NT2/D1 (cell line): ENCODE measurements around the gene SV2B.

Experiments
- SUZ12 ChIP-seq: IDR thresholded peaks from 2 replicates; pipeline ENCODE4 v1.6.1; 2011; ENCODE audit not compliant: insufficient read length, insufficient read depth; ENCODE audit errors: extremely low read depth
- YY1 ChIP-seq: IDR thresholded peaks from 2 replicates; pipeline ENCODE4 v1.6.1; 2011; ENCODE audit not compliant: insufficient read length, insufficient read depth

DNA sequence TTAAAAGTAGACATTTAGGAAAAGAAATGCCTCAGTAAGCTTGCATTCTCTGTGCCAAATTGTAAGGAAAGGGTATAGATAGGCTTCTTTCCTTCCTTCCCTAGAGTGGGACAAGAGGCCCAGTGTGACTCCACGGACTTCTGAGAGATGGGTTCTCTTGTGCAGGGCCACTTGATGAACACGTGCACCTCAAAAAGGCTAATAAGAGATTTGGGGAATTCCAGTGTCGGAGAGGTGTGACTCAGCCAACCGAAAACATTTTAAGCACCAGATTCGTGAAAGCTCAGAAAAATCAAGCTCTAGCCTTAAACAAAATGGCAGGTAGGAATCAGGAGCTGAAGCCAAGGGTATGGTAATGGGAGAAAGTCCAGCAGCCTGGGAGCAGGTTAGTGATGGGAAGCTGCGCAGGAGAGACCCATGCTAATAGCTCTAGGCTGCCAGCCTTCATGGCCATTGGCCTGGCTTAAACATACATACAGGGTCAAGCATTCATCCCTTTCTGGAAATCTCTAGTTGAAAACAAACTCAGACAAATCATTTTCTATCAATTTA is 56.2 kb downstream of the SV2B start:
- no peak for TF ChIP-seq YY1
- no peak for TF ChIP-seq SUZ12
